Heart left ventricle (tissue), 13 donors: Measurements from ENCODE around the gene ING5.

ENCODE experiments used
- CTCF ChIP-seq, 12 donors: fragments of 200-600 bp; sonication (generic) in 4 of 12; IDR thresholded peaks; one replicate each; pipeline versions ENCODE4 v1.5.0 to v1.8.0; 2018 to 2022; ENCODE audit warnings: antibody characterized with exemption in 12 of 12, mild to moderate bottlenecking in 5 of 12
- POLR2A ChIP-seq, 2 donors: fragments of 450-650 bp; IDR thresholded peaks; one replicate each; pipeline ENCODE4 v1.6.1; 2017; ENCODE audit warnings: antibody characterized with exemption in 2 of 2, mild to moderate bottlenecking in 2 of 2, moderate library complexity in 2 of 2
- donor health status: ischemic (EF 13 %, LVEDD 7.1; RV severe dilation, severe dysfunction).
- donor health status: DM: no; HTN: yes; CAD: no.
- donor health status: DM: no; HTN: no; CAD: no.
- donor health status: ischemic (EF 25% LVEDD 6.9; RV normal size, moderate dysfunction).
- donor health status: ischemic (EF 25% LVEDD 5.7; RV mildly dilated, moderate dysfunction).
- donor health status: ischemic (EF 35%, LVEDD 5.7; RV mildly dilated, moderate dysfunction).
- donor health status: nonischemic (EF 11% LVEDD 7.7; RV severe dilation, severe dysfunction).
- donor health status: DM: yes; HTN: yes; CAD: no.
- donor health status: PGD.
- donor health status: ischemic (EF 29% LVEDD 5.4; RV normal size, mild dysfunction).
- donor health status: nonischemic (EF 23%, LVEDD 6.1; RV moderate dilation, normal function).

DNA sequence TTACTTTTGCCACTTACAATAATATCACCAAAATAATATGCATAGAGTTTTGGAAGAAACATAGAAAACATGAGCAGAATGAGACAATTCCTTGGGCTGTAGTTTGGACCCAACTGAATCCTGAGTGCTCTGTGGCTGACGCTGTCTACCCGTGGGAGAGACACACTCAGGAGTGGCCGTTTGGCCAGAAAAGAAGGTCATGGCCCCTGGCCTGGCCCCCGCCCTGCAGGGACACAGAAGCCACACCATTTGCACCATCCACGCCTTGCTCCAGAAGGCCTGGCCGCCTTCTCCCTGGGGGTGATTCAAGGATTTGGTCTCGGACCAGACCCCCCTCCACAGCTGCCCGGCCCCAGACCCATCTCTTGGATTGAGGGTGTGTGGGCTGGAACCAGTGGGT lies 26.2 kb downstream of the ING5 start:
- TF ChIP-seq CTCF (IDR thresholded peaks at IDR 0.05): no peak
- no peak for TF ChIP-seq POLR2A (IDR thresholded peaks at IDR 0.05)
